Gastrocnemius medialis (tissue), 4 donors: ENCODE data around the gene TMEM165. TPM values are rescaled to one million over a fixed set of nuclear protein-coding genes. Genes with fewer than 3 reads are reported as not detected.

Experiments
- ATAC-seq, 2 donors: fragments of 150-250 bp; one replicate each; pipeline ENCODE4 v1.9.1; 2016
- DNase-seq, 2 donors: peaks; one replicate each; pipeline ENCODE4 v3.0.0-alpha.2; 2019
- H3K27ac ChIP-seq, 4 donors: fragments of 200-600 bp; sonication (generic); 1 replicate in 1 of 4; 2 replicates in 3 of 4; pipeline ENCODE4 v1.5.1; 2016 to 2018; ENCODE audit warnings: mild to moderate bottlenecking in 2 of 4, moderate library complexity in 1 of 4
- H3K27me3 ChIP-seq, 3 donors: fragments of 200-600 bp; sonication (generic) in 2 of 3; 1 replicate in 1 of 3; 2 replicates in 2 of 3; pipeline versions ENCODE4 v1.5.1 to v1.6.0; 2016 to 2019; ENCODE audit warnings: mild to moderate bottlenecking in 1 of 3, moderate library complexity in 1 of 3
- H3K36me3 ChIP-seq, 2 donors: fragments of 200-600 bp; sonication (generic) in 1 of 2; one replicate each; pipeline ENCODE4 v1.5.1; 2017 to 2018
- H3K4me1 ChIP-seq, 2 donors: fragments of 200-600 bp; sonication (generic) in 1 of 2; one replicate each; pipeline ENCODE4 v1.5.1; 2016 to 2017; ENCODE audit warnings: mild to moderate bottlenecking in 2 of 2
- H3K4me3 ChIP-seq, 4 donors: fragments of 200-600 bp; sonication (generic) in 3 of 4; 1 replicate in 1 of 4; 2 replicates in 3 of 4; pipeline ENCODE4 v1.5.1; 2016 to 2019; ENCODE audit warnings: mild to moderate bottlenecking in 2 of 4
- H3K9me3 ChIP-seq, 3 donors: fragments of 200-600 bp; sonication (generic) in 2 of 3; 1 replicate in 1 of 3; 2 replicates in 2 of 3; pipeline ENCODE4 v1.5.1; 2016 to 2019
- POLR2A ChIP-seq, 2 donors: fragments of 450-650 bp; IDR thresholded peaks; one replicate each; pipeline ENCODE4 v1.6.1; 2017; ENCODE audit warnings: antibody characterized with exemption in 2 of 2, mild to moderate bottlenecking in 2 of 2, moderate library complexity in 2 of 2
- in situ Hi-C, 4 donors: fragments of 200-750 bp; cut with MboI; loops; one replicate each; pipeline versions ENCODE4 v1.15.0 to v1.8.0; 2017; ENCODE audit warnings: low sequenced_read_pairs in 4 of 4
- intact Hi-C: fragments of 100-400 bp; cut with DNase I; formaldehyde crosslinking; loops from one replicate; pipeline ENCODE4 v1.15.1; 2023; ENCODE audit warnings: low total_unique reads
- total RNA-seq, 4 donors: library from RNA; depleted of rRNA; stranded (reverse); fragments of >200 nt; gene quantifications; one replicate each; pipeline versions ENCODE4 v1.1.0 to v1.2.3, GENCODE V29; 2016
- TF ChIP-seq, protein P1 (sequence below), 5 experiments: fragments of 450-650 bp in 3 of 5; fragments of 200-600 bp in 2 of 5; sonication (generic) in 2 of 5; IDR thresholded peaks in 4 of 5; conservative IDR thresholded peaks in 1 of 5; 1 replicate in 4 of 5; 2 replicates in 1 of 5; pipeline ENCODE4 v1.5.1; 2016 to 2019; ENCODE audit warnings: antibody characterized with exemption in 5 of 5, mild to moderate bottlenecking in 3 of 5, moderate library complexity in 3 of 5

TMEM165 gene
- total RNA-seq, 4 donors from 2014 or later: 23.5 to 80.3 (median 48.9) TPM

- intact Hi-C loops: no loop called here
- no peaks in the 10 kb centered on the region for H3K9me3 ChIP-seq
- TF ChIP-seq, protein P1, sequence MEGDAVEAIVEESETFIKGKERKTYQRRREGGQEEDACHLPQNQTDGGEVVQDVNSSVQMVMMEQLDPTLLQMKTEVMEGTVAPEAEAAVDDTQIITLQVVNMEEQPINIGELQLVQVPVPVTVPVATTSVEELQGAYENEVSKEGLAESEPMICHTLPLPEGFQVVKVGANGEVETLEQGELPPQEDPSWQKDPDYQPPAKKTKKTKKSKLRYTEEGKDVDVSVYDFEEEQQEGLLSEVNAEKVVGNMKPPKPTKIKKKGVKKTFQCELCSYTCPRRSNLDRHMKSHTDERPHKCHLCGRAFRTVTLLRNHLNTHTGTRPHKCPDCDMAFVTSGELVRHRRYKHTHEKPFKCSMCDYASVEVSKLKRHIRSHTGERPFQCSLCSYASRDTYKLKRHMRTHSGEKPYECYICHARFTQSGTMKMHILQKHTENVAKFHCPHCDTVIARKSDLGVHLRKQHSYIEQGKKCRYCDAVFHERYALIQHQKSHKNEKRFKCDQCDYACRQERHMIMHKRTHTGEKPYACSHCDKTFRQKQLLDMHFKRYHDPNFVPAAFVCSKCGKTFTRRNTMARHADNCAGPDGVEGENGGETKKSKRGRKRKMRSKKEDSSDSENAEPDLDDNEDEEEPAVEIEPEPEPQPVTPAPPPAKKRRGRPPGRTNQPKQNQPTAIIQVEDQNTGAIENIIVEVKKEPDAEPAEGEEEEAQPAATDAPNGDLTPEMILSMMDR (IDR thresholded peaks at IDR 0.05 in 4 of 5, conservative IDR thresholded peaks at IDR 0.05 in 1 of 5): no peak
- TF ChIP-seq POLR2A (IDR thresholded peaks at IDR 0.05): no peak
- H3K4me3 ChIP-seq: no peak overlapping the region
- DNase-seq (no peak), ATAC-seq (no peak)
- no peak overlapping the region for H3K27ac ChIP-seq
- peaks cover 8 to 20% of the 10 kb centered on the region in 2 donors for H3K4me1 ChIP-seq
- no peaks in the 10 kb centered on the region for H3K36me3 ChIP-seq
- in situ Hi-C loops: loop anchor here in 1 of 4 donors (25.0 kb wide), 1 partner anchor 508 kb away; the partner anchor contains the start of gene EXOC1
- no peaks in the 10 kb centered on the region for H3K27me3 ChIP-seq
Measured at GRCh38 chr4:55354648-55355047, 41.1 kb upstream of the TMEM165 start.

GRCh38 chr4:55355555-55355954, 40.2 kb upstream of the TMEM165 start:
- Histone ChIP-seq H3K4me1 (peaks cover 8 to 23% of the 10 kb centered on the region in 2 donors), H3K9me3 (no peaks in the 10 kb centered on the region), H3K36me3 (no peaks in the 10 kb centered on the region), H3K27me3 (no peaks in the 10 kb centered on the region), H3K27ac (no peak overlapping the region), H3K4me3 (no peak overlapping the region)
- DNase-seq (no peak), ATAC-seq (no peak)
- in situ Hi-C loops (loop anchor here in 1 of 4 donors (25.0 kb wide), 1 partner anchor 507 kb away; the partner anchor contains the start of gene EXOC1), intact Hi-C loops (no loop called here)
- TF ChIP-seq, protein P1 (IDR thresholded peaks at IDR 0.05 in 4 of 5, conservative IDR thresholded peaks at IDR 0.05 in 1 of 5): no peak
- no peak for TF ChIP-seq POLR2A (IDR thresholded peaks at IDR 0.05)

GRCh38 chr4:55356991-55357461, 38.7 kb upstream of the TMEM165 start:
- in situ Hi-C loops: loop anchor here in 1 of 4 donors (25.0 kb wide), 1 partner anchor 505 kb away; the partner anchor contains the start of gene EXOC1
- DNase-seq (no peak), ATAC-seq (peak in 1 of 2 donors; percentile 40)
- Histone ChIP-seq H3K36me3 (no peaks in the 10 kb centered on the region), H3K27ac (peak overlapping the region in 2 of 4 donors; percentile 6 to 26), H3K4me3 (no peak overlapping the region), H3K9me3 (no peaks in the 10 kb centered on the region), H3K27me3 (no peaks in the 10 kb centered on the region), H3K4me1 (peaks cover 8 to 23% of the 10 kb centered on the region in 2 donors)
- intact Hi-C loops: no loop called here
- no peak for TF ChIP-seq POLR2A (IDR thresholded peaks at IDR 0.05)
- TF ChIP-seq, protein P1 (IDR thresholded peaks at IDR 0.05 in 4 of 5, conservative IDR thresholded peaks at IDR 0.05 in 1 of 5): no peak

DNA sequence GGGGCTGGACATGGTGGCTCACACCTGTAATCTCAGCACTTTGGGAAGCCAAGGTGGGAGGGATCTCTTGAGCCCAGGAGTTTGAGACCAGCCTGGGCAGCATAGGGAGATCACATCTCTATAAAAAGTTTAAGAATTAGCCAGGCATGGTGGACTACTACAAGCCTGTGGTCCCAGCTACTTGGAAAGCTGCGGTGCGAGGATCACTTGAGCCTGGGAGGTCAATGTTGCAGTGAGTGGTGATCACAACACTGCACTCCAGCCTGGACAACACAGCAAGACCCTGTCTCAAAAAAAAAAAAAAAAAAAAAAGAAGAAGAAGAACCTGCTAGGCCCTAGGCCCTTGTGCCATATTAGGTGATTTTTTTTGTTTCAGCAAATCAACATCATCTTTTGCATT, 37.5 kb upstream of the TMEM165 start:
- no peaks in the 10 kb centered on the region for H3K27me3 ChIP-seq
- intact Hi-C loops: no loop called here

More for the DNA sequence above, 37.5 kb upstream of the TMEM165 start:
- TF ChIP-seq, protein P1 (IDR thresholded peaks at IDR 0.05 in 4 of 5, conservative IDR thresholded peaks at IDR 0.05 in 1 of 5): no peak
- TF ChIP-seq POLR2A (IDR thresholded peaks at IDR 0.05): no peak
- H3K9me3 ChIP-seq: no peaks in the 10 kb centered on the region
- no peak for DNase-seq
- H3K4me3 ChIP-seq: no peak overlapping the region
- peak overlapping the region; percentile 19 to 67 (median 63) for H3K27ac ChIP-seq
- H3K4me1 ChIP-seq: peaks cover 8 to 23% of the 10 kb centered on the region in 2 donors
- ATAC-seq: no peak
- H3K36me3 ChIP-seq: no peaks in the 10 kb centered on the region
- in situ Hi-C loops: loop anchor here in 1 of 4 donors (25.0 kb wide), 1 partner anchor 504 kb away; the partner anchor contains the start of gene EXOC1
